ENCODE results near the gene DDX21.
"Not testable (repeated sequence)": the region's sequence is repeated elsewhere in the genome, so short reads cannot be mapped to it uniquely, and the experiment has no call there.

The DDX21 gene

GRCh38 chr10:68988530-68989316 lies 32.8 kb downstream of the DDX21 start, which contains the start of gene KIFBP:
KIFBP (plus strand) TSS chr10:68988803; CDS start chr10:68988833, 30 bp downstream.
- peak; percentile 77 for DNase-seq

DNA sequence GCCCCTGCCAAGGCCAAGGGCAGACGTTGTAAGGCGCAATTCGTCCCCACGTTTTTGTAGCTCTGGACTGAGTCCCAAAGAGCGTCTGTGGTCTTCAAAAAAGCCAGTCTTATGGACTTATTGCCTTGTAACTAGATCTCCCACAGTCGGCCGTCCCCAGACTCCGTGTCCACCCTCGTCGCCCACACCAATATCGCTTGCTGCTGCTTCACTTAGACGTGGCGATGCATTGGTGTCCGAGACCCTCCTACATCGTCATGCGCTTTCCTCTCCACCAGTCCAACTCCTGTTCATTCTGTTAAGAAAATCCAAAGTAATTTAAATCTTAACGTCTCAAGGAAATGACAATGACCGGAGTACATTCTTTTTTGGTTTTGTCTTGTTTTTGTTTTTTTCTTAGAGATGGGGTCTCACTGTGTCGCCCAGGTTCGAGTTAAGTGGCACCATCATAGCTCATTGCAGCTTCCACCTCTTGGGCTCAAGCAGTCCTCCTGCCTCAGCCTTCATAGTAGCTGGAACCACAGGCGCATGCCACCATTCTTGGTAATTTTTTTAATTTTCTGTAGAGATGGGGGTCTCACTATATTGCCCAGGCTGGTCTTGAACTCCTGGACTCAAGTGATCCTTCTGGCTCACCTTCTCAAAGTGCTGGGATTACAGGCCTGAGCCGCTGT lies 33.5 kb downstream of the DDX21 start:
- no peak for DNase-seq

DNA sequence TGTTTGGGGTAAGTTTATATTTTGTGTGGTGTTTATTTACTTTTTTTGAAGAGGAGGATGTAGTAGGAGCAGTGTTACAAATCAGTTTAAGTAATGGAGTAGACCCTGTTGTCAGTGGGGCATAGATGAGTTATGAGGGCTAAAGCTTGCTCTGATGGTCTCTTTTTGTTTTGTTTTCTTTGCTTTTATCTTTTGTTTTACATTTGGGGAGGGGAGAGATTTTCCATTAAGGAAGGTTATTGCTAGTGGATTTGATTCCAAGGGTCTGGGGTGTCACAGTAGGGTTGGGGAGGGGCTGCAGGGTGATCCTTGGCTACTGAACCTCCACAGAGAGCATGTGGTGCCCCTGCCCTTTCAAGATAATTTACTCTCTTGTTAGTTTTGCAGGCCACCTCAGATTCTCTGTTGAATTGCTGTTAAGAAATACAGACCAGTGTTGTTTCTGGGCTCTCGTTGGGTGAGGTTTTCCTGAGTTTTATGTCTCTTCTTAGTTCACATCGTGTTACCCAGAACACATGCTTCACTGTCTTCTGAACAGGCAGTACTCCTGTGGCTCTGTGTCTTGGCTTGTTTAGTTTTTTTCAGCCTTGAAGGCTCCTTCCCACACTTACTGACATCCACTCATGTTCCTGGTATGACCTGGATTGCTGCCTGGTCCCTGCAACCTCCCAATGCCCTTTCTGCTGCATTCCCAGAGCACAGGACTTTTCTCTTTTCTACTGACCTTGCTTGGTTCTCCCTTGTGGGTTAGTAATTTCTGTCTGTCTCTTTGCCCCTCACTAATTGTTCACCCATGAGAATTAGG lies 36.9 kb downstream of the DDX21 start:
- DNase-seq = no peak

DNA sequence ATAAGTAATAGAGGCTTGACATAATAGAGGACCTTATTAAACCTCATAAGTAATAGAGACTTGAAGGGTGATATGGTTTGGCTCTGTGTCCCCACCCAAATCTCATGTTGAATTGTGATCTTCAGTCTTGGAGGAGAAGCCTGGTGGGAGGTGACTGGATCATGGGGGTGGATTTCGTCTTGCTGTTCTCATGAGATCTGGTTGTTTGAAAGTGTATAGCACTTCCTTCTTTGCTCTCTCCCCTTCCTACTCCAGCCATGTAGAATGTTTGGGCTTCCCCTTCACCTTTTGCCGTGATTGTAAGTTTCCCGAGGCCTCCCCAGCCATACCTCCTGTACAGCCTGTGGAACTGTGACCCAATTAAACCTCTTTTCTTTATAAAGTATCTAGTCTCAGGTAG lies 41.2 kb downstream of the DDX21 start:
- DNase-seq = no peak

- DNase-seq = no peak
Measured at GRCh38 chr10:69004821-69005220, 48.9 kb downstream of the DDX21 start.

DNA sequence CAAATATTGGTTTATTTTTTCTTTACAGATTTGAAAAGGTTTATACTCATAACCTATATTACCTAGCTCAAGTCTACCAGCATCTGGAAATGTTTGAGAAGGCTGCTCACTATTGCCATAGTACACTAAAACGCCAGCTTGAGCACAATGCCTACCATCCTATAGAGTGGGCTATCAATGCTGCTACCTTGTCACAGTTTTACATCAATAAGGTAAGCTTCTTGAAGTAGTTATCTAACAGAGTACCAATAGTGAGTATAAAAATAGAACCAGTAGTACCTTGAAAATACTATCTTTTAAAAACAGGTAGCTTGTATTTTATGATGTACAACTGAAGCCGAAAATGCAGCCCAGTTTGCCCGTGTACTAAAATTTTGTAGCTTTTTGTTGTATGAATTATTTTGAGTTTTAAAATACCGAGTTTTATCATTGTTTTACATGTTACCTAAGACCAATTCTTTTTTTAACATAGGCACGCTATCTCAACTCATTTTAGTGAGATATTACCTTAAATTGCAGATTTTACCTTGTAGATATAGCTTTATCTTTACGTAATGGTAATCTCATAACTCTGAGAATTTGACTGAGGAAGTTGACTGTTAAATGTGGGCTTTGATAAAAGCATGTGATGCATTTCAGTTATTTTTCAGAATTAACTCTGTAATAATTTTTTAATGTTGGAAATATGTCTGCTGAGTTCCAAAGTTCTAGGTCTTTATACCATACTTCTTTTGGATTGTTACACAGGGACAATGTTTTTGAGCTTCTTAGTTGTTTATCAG lies 49.9 kb downstream of the DDX21 start:
- no peak for DNase-seq

DNA sequence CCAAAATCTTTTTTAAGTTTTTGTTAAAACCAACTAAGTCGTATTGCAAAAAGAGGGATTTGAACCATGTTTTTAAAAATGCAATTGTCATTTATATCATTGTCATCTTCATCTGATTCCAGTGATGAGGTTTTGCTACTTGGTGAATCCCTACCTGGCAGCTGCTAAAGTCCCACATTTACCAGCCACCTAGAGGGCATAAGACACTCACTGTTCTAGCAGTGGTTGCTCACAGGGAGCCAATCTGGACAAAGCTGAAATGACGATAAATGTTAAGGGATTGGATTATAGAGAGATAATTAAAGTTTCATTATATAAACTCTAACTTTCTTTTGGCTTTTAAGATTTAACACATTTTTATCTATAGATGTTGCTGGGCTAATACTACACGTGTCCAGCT lies 51.3 kb downstream of the DDX21 start:
- no peak for DNase-seq

DNA sequence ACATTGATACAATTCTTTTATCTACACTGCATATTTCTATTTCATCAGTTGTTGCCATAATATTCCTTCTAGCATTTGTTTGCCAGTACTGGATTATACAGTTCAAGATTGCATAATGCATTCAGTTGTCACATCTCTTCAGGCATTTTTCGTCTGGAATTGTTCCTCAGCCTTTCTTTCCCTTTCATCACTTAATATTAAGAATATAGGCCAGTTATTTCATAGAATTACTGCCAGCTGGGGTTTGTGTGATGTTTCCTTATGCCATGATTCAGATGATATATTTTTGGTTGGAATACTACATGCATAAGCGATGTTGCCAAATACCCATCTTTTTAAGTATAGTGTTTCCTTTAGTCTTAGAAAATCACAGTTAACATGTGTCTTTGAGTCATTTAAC lies 53.4 kb downstream of the DDX21 start:
- no peak for DNase-seq

DNA sequence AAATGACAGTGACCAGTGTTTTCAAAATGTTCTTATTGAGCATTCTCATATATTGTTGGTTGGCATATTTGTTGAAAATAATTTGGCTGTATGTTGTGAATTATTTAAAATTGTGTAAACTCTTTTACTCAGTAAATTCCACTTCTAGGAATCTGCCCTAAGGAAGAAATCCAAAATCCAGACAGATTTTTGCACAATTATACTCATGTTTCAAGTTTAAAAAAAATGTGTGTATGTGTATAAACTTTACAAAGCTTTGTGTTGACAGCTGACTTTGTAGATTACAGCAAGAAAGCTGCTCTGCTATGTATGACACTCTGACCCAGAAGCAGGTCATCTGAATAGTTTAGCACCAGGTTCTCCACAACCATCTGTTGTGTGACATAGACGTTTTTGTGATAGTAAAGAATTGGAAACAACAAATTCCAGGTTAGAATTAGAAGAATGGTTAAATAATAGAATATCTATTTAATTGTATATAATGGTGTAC lies 54.2 kb downstream of the DDX21 start:
- no peak for DNase-seq

- DNase-seq = not testable (repeated sequence)
Measured at GRCh38 chr10:69012778-69013177, 56.8 kb downstream of the DDX21 start.

GRCh38 chr10:69014171-69014570 lies 58.2 kb downstream of the DDX21 start:
- no peak for DNase-seq

DNA sequence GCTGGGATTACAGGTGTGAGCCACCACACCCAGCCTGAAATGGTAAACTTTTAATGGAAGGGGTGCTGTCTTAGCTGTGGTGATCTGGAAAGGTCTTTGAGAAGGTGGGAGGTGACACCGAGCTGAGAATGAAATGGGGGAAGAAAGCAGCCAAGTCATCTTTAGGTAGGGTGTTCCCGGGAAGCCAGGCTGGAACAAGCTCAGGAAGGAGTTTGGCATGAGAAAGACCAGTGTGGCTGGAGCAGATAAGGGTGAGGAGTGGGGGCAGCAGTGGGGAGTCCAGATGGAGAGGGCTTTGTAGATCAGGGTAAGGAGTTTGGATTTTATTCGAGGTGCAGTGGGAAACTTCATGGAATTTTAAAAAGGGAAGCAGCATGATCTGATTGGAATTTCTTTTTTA lies 62.6 kb downstream of the DDX21 start:
- DNase-seq = no peak

GRCh38 chr10:69022611-69023010 lies 66.6 kb downstream of the DDX21 start:
- DNase-seq = no peak

DNA sequence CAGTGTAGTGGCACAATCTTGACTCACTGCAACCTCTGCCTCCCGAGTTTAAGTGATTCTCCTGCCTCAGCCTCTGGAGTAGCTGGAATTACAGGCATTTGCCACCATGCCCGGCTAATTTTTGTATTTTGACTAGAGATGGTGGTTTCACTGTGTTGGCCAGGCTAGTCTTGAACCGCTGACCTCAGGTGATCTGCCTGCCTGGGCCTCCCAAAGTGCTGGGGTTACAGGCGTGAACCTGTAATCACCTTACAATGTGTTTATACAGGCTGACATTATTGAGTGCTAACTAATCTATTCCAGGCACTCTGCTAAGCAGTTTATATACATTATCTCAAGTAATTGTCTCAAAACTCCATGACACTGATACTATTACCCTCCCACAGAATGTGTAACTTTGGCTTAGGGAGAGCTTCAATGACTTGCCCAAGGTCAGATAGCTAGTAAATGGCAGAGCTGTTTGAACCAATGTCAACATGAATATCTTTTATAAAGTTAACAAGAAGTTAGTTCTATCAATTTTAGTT lies 69.5 kb downstream of the DDX21 start:
- no peak for DNase-seq

DNA sequence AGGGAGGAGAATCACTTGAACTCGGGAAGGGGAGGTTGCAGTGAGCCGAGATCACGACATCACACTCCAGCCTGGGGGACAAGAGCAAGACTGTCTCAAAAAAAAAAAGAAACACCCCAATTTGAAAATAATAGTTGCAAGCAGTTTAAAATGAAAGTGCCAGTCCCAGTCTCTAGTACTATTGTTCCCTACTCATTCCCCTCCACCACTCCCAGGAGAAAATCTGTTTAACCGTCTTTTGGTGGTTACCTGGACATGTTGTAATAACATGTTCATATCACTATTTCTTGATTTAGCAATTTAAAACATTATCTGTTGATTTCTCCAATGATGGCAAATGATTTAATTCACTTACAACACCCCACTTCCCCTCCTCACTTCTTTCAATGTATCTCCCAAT lies 77.3 kb downstream of the DDX21 start:
- no peak for DNase-seq
